Activated CD4-positive, alpha-beta T cell treated with anti-CD3 and anti-CD28 coated beads, Interleukin-2, amount 50 U/mL, for 1 hour (primary cell): Measurements from ENCODE around the gene BTRC.
A peak's percentile ranks its signal among the peaks of the same experiment; 100 is the strongest.
"Not testable (repeated sequence)": the region's sequence is repeated elsewhere in the genome, so short reads cannot be mapped to it uniquely, and the experiment has no call there.

Experiments used
- DNase-seq: peaks from one replicate; pipeline ENCODE4 v3.0.0-alpha.2; 2020

The BTRC gene

GRCh38 chr10:101570428-101571270 is 216.7 kb downstream of the BTRC start:
- no peak for DNase-seq

GRCh38 chr10:101571271-101571925 is 217.4 kb downstream of the BTRC start:
- DNase-seq = no peak

- no peak for DNase-seq
These were observed 218.2 kb downstream of the BTRC start for GRCh38 chr10:101572126-101572525.

GRCh38 chr10:101572785-101573184 is 218.8 kb downstream of the BTRC start:
- DNase-seq = no peak

- no peak for DNase-seq
These were observed 220.2 kb downstream of the BTRC start for GRCh38 chr10:101573885-101574753.

- DNase-seq = no peak
These were observed 221.1 kb downstream of the BTRC start for GRCh38 chr10:101575091-101575490.

- no peak for DNase-seq
These were observed 221.7 kb downstream of the BTRC start for GRCh38 chr10:101575580-101576210.

- no peak for DNase-seq
These were observed 222.4 kb downstream of the BTRC start for GRCh38 chr10:101576211-101576863.

GRCh38 chr10:101577121-101577871 is 223.3 kb downstream of the BTRC start:
- DNase-seq = no peak

- no peak for DNase-seq
These were observed 224.2 kb downstream of the BTRC start for GRCh38 chr10:101578192-101578591.

GRCh38 chr10:101578803-101579515 is 225.0 kb downstream of the BTRC start:
- no peak for DNase-seq

- no peak for DNase-seq
These were observed 225.5 kb downstream of the BTRC start for GRCh38 chr10:101579516-101579870.

- DNase-seq = no peak
These were observed 226.8 kb downstream of the BTRC start for GRCh38 chr10:101580486-101581399.

GRCh38 chr10:101585841-101586240 is 231.9 kb downstream of the BTRC start:
- no peak for DNase-seq

- DNase-seq = peak; percentile 90
These were observed 234.0 kb downstream of the BTRC start, which contains the start of the genes DPCD and POLL for GRCh38 chr10:101587725-101588653. DPCD (plus strand) TSS chr10:101588321; CDS start chr10:101588337, 16 bp downstream. POLL (minus strand) TSS chr10:101588257; CDS start chr10:101587360, 897 bp downstream.

- no peak for DNase-seq
These were observed 234.9 kb downstream of the BTRC start for GRCh38 chr10:101588879-101589278.

- not testable (repeated sequence) for DNase-seq
These were observed 239.4 kb downstream of the BTRC start for GRCh38 chr10:101593331-101593730.
